Stimulated activated CD8-positive, alpha-beta memory T cell treated with anti-CD3 and anti-CD28 coated beads, Interleukin-15, amount 100 ng/mL, for 48 hours (primary cell): ENCODE data around the gene LIPG.
"Not testable (repeated sequence)": the region's sequence is repeated elsewhere in the genome, so short reads cannot be mapped to it uniquely, and the experiment has no call there.

Experiments
- DNase-seq, 2 donors: peaks; one replicate each; pipeline ENCODE4 v3.0.0-alpha.2; 2020; ENCODE audit warnings: low read depth in 2 of 2

The LIPG gene

GRCh38 chr18:49546719-49547273 lies 15.1 kb upstream of the LIPG start:
- no peak for DNase-seq

- no peak for DNase-seq
These were observed 14.2 kb upstream of the LIPG start for GRCh38 chr18:49547701-49548100.

DNA sequence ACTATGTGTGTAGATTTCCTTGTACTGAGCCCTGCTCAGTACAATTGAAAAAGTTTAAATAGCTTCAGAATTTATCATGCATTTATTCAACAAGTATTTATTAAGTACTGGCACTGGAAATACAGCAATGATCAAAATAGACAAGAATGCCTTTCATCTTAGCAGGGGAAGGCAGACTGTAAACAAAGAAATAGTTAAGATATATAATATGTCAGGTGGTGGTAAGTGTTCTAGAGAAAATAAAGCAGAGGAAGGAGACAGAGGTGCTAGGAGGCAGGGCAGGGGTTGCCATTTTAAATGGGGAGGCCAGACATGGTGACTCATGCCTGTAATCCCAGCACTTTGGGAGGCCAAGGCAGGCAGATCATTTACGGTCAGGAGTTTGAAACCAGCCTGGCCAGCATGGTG lies 13.6 kb upstream of the LIPG start:
- DNase-seq, result no peak

- DNase-seq, result no peak
These were observed 11.1 kb upstream of the LIPG start for GRCh38 chr18:49550621-49551339.

- DNase-seq, result no peak
These were observed 8.9 kb upstream of the LIPG start for GRCh38 chr18:49553003-49553402.

GRCh38 chr18:49555641-49556040 lies 6.2 kb upstream of the LIPG start:
- no peak for DNase-seq

- DNase-seq, result no peak
These were observed 3.5 kb upstream of the LIPG start for GRCh38 chr18:49558356-49558755.

GRCh38 chr18:49559326-49559931 lies 2.4 kb upstream of the LIPG start:
- not testable (repeated sequence) for DNase-seq

GRCh38 chr18:49560277-49560623 lies 1.6 kb upstream of the LIPG start:
- DNase-seq, result no peak

- DNase-seq, result no peak
These were observed 1.1 kb upstream of the LIPG start for GRCh38 chr18:49560624-49561288.

DNA sequence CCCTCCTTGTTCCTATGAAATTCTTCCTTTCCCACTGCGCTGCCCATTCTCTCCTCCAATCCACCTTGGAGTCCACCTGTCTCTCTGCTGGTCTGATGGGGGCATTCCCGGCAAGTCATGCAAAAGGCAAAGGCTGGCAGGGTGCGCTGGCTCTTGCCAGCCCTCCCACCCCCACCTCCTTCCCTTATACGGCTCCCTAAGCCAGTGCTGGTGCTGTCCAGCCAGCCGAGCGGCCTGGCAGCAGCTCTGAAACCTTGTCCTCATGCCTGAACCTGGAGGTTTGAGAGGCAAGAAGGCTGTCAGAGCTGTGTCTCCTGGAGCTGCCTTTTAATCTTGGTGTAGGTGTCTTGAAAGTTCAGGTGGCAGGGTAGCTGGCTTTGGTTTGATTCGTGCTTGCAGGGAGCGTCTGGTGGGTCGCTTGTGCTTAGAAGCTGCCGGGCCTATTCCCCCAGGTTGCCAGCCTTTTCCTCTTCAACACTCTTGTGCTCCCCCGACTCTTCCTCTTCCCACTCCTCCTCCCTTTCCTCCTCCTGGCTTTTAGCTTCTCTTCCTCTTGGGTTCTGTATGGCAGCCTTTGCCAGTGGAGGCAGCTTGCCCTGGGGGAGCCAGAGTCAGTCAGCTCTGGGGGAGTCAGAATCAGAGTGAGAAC lies 748 bp downstream of the LIPG start:
- DNase-seq, result no peak

DNA sequence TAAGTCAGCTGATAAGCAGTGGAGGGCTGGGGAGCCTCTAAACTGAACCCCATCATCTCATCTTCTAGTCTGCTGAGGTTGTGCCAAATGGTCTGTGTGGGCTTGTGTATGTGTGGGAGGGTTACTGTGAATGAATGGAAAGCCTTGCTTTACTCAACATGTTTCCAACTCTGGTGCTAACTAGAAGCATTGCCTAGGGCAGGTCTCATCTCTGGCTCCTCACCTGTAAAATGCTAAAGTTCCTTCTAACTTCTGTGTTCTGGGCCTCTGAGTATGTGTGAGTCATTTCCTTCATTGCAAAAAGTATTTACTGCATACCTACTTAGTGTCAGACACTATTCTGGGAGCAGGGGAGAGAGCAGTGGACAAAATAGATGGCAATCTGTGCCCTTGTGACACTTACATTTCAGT lies 1.3 kb downstream of the LIPG start:
- DNase-seq, result no peak

GRCh38 chr18:49563701-49564517 lies 2.1 kb downstream of the LIPG start:
- no peak for DNase-seq

- no peak for DNase-seq
These were observed 2.6 kb downstream of the LIPG start for GRCh38 chr18:49564518-49564834.

GRCh38 chr18:49565101-49565500 lies 3.2 kb downstream of the LIPG start:
- DNase-seq, result no peak

DNA sequence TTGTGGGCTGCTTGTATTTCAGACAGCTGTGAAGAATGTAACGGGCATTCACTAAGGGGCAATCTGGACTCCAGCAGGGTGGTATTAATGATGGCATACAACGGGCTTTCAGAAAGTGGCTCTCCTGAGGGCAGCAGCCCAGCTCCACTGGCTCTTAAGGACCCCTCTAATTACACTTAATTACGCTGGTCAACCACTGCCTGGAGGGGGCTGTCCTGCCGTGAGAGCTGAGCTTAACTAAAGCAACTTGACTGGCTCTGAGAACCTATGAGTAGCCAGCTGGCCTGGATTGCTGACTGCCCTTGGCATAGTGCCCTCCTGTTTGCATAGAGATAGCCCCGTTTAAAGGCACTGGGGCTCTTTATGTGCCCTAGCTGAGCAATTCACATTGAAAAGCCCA lies 3.8 kb downstream of the LIPG start:
- no peak for DNase-seq

DNA sequence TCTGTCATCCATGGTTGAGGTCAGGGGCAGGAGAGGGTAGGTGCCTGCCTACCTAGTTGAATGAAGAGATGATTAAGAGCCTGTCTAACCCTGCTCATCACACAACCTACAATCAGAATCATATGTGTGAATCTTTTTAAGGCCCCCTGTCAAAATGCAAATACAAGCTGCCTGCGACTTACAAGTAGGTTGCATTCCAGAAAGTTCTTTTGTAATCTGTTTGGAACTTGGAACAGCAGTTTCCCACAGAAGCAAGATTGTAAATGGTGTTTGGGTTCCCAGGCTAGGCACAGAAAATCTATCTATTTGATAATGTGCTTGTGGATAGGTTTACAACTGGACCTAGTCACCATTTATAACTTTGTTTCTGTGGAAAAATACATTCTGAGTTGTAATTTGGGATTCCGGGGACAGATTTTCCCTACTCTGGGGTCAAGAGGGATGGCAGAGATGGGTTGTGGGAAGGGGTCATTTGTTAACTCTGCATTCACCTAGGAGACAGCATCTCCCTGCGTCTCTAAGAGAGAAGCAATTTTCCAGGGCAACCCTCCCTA lies 4.4 kb downstream of the LIPG start:
- no peak for DNase-seq

DNA sequence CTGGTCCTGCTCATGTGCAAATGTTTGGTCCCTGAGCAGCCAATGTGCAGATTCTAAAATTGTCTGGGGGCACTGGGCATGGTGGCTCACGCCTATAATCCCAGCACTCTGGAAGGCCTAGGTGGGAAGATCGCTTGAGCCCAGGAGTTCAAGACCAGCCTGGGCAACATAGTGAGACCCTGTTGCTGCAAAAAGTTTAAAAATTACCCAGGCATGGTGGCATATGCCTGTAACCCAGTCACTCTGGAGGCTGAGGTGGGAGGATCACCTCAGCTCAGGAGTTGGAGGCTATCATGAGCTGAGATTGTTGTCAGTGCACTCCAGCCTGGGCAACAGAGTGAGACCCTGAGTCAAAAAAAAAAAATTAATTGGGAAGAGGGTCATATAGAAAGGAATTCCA lies 5.1 kb downstream of the LIPG start:
- DNase-seq, result no peak

DNA sequence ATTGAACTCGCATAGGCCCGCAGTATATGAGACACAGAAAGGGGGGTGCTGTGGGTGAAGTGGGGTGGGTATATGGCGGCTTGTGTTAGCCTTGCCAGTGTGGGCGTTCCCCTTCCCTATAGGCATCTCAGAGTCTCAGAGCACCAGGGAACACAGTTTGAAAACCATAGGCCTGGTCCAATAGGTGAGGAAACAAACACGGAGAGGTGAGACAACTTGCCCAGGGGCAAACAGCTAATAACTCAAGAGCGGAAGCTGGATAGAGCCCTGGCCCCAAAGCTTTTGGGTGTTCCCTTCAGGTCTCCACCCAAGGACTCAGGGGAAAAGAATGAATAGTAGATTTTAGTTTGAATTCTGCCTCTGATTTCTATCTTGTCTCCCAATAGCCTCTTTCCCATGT lies 7.9 kb downstream of the LIPG start:
- DNase-seq, result no peak

GRCh38 chr18:49570836-49571235 lies 9.0 kb downstream of the LIPG start:
- DNase-seq, result no peak

DNA sequence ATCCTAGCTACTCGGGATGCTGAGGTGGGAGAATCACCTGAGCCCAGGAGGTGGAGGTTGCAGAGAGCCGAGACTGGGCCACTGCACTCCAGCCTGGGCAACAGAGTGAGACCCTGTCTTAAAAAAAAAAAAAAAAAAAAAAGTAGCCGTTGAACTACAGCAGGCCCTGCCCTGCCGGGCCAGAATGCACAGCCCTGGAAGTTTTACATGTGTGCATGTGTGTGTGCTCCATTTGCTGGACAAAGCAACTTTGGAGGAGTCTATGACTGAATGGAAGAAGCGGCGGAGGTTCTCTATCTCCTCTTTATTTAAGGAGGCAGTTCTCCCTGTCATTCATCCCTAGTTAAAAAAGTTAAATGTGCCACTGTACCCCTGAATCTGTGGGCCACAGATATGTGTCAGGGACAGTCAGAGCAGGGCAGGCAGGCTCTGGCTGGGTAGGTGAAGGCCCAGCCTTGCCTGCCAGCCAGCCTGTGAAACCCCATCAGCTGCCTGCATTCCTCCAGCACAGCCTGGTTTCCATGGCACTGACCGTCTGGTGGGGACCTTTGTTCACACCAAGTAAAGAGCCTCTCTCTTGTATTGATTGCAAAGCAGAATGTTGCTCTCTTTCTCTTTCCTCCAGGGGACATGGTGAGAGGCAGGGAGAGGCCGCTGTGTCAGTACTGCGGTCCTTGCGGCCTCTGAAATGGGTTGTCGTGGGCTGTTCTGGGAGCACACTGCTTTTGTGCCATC lies 10.9 kb downstream of the LIPG start:
- DNase-seq, result no peak
